ENCODE measurements around the gene UPK3BL2.
"Not testable (repeated sequence)": the region's sequence is repeated elsewhere in the genome, so short reads cannot be mapped to it uniquely, and the experiment has no call there.

- TF ChIP-seq BHLHE40 (IDR thresholded peaks at IDR 0.05; ENCODE audit: borderline replicate concordance); FOXA1 (IDR thresholded peaks at IDR 0.05); SP1 (IDR thresholded peaks at IDR 0.05); PKNOX1 (IDR thresholded peaks at IDR 0.05); FOXM1 (IDR thresholded peaks at IDR 0.05; ENCODE audit: borderline replicate concordance); ELF4 (IDR thresholded peaks at IDR 0.05); ZNF384 (IDR thresholded peaks at IDR 0.05); LEF1 (IDR thresholded peaks at IDR 0.05; ENCODE audit: borderline replicate concordance): not testable (repeated sequence)
Measured at GRCh38 chr7:102550808-102551422, 7.4 kb upstream of the UPK3BL2 start, which contains the start of gene SPDYE2.

Data from HEK293T (cell line).